HEK293T (cell line): ENCODE data around the gene TSFM.
"Not testable (repeated sequence)": the region's sequence is repeated elsewhere in the genome, so short reads cannot be mapped to it uniquely, and the experiment has no call there.

ENCODE experiments used
- FOXA1 ChIP-seq: fragments of 450-650 bp; IDR thresholded peaks from 2 replicates; pipeline ENCODE4 v1.6.1; 2016; ENCODE audit warnings: mild to moderate bottlenecking
- FOXK2 ChIP-seq: fragments of 450-650 bp; IDR thresholded peaks from 2 replicates; pipeline ENCODE4 v1.6.1; 2016; ENCODE audit warnings: mild to moderate bottlenecking

DNA sequence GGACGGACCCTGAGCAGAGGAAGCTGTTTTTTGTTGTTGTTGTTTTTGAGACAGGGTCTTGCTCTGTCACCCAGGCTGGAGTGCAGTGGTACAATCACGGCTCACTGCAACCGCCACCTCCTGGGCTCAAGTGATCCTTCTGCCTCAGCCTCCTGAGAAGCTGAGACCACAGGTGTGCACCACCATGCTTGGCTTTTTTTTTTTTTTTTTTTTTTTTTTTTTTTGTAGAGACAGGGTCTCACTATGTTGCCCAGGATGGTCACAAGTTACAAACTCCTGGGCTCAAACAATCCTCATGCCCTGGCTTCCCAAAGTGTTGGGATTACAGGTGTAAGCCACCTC, 35.4 kb downstream of the TSFM start:
- TF ChIP-seq FOXK2, FOXA1: not testable (repeated sequence)
